ENCODE data around the gene NEUROD2. TPM values are rescaled to one million over a fixed set of nuclear protein-coding genes. Genes with fewer than 3 reads are reported as not detected.

NEUROD2 gene
- total RNA-seq, 1 experiment from 2014 or later, result not detected

DNA sequence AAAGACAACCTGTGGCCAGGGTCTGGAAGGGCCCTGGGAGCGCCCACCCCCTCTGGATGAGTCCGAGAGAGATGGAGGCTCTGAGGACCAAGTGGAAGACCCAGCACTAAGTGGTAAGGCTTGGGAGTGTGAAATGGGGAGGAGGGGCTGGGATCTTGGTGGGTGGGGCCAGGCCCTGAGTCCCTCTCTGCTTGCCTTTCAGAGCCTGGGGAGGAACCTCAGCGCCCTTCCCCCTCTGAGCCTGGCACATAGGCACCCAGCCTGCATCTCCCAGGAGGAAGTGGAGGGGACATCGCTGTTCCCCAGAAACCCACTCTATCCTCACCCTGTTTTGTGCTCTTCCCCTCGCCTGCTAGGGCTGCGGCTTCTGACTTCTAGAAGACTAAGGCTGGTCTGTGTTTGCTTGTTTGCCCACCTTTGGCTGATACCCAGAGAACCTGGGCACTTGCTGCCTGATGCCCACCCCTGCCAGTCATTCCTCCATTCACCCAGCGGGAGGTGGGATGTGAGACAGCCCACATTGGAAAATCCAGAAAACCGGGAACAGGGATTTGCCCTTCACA, 28.0 kb upstream of the NEUROD2 start:
- intact Hi-C loops (cut with micrococcal nuclease), result loop anchor here (5.0 kb wide), 2 partner anchors 52 to 117 kb away; partner anchors contain the start of gene PGAP3
- CTCF ChIA-PET, result interaction anchor here (0.7 to 9.9 kb wide), 7 partner anchors 14 to 98 kb away, joined by 3 to 146 read pairs (median 3); no protein-coding TSS in a partner anchor

DNA sequence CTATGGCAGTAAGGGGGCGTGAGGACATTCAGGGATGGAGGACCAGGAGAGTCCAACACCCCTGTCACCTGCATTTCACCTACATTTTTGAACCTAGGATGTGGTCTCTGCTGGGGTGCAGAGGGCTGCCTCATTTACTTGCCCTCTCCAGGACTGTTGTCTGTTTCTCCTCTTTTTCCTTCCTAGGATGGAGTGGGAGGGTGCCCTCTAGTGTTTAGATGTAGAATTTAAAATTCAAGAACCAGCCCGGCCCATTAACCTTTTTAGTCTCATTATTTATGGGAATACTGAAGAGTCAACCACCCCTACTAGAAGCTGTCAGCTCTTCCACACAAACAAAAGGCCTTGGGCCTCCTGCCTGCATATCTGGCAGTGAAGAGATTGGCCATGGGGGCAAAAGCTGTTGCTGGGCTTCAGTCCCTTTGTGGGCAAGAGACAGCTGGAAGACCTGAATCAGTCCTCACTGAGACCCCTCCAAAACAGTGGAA, 26.7 kb upstream of the NEUROD2 start:
- TF ChIP-seq, protein P1, sequence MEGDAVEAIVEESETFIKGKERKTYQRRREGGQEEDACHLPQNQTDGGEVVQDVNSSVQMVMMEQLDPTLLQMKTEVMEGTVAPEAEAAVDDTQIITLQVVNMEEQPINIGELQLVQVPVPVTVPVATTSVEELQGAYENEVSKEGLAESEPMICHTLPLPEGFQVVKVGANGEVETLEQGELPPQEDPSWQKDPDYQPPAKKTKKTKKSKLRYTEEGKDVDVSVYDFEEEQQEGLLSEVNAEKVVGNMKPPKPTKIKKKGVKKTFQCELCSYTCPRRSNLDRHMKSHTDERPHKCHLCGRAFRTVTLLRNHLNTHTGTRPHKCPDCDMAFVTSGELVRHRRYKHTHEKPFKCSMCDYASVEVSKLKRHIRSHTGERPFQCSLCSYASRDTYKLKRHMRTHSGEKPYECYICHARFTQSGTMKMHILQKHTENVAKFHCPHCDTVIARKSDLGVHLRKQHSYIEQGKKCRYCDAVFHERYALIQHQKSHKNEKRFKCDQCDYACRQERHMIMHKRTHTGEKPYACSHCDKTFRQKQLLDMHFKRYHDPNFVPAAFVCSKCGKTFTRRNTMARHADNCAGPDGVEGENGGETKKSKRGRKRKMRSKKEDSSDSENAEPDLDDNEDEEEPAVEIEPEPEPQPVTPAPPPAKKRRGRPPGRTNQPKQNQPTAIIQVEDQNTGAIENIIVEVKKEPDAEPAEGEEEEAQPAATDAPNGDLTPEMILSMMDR (IDR thresholded peaks at IDR 0.05; ENCODE audit: unreplicated experiment), result peak; percentile 57
- Mint-ChIP-seq H3K27me3 (ENCODE audit: insufficient read depth, unreplicated experiment) (peaks cover 22% of the 10 kb centered on the region), H3K9me3 (ENCODE audit: unreplicated experiment) (no peaks in the 10 kb centered on the region), H3K4me1 (ENCODE audit: insufficient read depth, unreplicated experiment) (peaks cover 20% of the 10 kb centered on the region), H3K27ac (ENCODE audit: low read depth, unreplicated experiment) (no peak overlapping the region), H3K4me3 (ENCODE audit: unreplicated experiment) (no peak overlapping the region), H3K36me3 (ENCODE audit: insufficient read depth, unreplicated experiment) (no peaks in the 10 kb centered on the region)
- BruUV-seq (replicated peaks), result no TSS peak
- peak; percentile 46 for DNase-seq (ENCODE audit: unreplicated experiment)
- intact Hi-C loops (cut with micrococcal nuclease), result no loop called here
- CTCF ChIA-PET, result interaction anchor here (0.6 to 9.9 kb wide), 22 partner anchors 9 to 1826 kb away, joined by 3 to 146 read pairs (median 3); partner anchors contain the start of gene ERBB2
- POLR2A ChIA-PET, result interaction anchor here (0.5 to 1.2 kb wide), 5 partner anchors 8 to 90 kb away, joined by 3 to 4 read pairs (median 3); no protein-coding TSS in a partner anchor

More for the DNA sequence above, 28.0 kb upstream of the NEUROD2 start:
- no peak overlapping the region for H3K27ac Mint-ChIP-seq (ENCODE audit: low read depth, unreplicated experiment)
- POLR2A ChIA-PET, result interaction anchor here (1.0 to 2.4 kb wide), 2 partner anchors 17 to 65 kb away, joined by 4 to 16 read pairs; partner anchors contain the start of gene ERBB2
- H3K4me1 Mint-ChIP-seq (ENCODE audit: insufficient read depth, unreplicated experiment), result peaks cover 20% of the 10 kb centered on the region
- H3K27me3 Mint-ChIP-seq (ENCODE audit: insufficient read depth, unreplicated experiment), result peaks cover 17% of the 10 kb centered on the region
- DNase-seq (ENCODE audit: unreplicated experiment), result no peak
- H3K9me3 Mint-ChIP-seq (ENCODE audit: unreplicated experiment), result no peaks in the 10 kb centered on the region
- no peak overlapping the region for H3K4me3 Mint-ChIP-seq (ENCODE audit: unreplicated experiment)
- TF ChIP-seq, protein P1 (IDR thresholded peaks at IDR 0.05; ENCODE audit: unreplicated experiment), result no peak
- H3K36me3 Mint-ChIP-seq (ENCODE audit: insufficient read depth, unreplicated experiment), result no peaks in the 10 kb centered on the region
- BruUV-seq (replicated peaks), result no TSS peak

DNA sequence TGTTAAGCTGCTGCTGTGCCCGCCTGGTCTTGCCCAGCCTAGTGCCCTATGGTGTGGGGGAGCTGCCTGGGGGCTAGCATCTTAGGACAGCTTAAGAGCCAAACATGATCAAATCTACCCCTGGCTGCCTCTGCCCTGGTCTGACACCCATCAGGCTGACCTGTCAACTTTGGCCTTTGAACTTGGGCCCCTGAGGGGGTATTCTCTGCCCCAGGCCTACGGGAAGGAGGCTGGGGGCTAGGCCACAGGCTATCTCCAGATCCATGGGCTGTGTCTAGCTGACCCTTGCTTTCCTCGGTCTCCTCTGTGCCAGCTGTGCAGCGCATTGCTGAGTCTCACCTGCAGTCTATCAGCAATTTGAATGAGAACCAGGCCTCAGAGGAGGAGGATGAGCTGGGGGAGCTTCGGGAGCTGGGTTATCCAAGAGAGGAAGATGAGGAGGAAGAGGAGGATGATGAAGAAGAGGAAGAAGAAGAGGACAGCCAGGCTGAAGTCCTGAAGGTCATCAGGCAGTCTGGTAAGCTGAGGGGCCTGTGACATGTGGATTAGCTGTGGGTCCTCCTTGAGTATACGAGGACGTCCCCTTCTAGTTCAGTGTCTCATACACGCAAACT, 26.0 kb upstream of the NEUROD2 start:
- Mint-ChIP-seq H3K4me3 (ENCODE audit: unreplicated experiment) (no peak overlapping the region), H3K9me3 (ENCODE audit: unreplicated experiment) (no peaks in the 10 kb centered on the region), H3K4me1 (ENCODE audit: insufficient read depth, unreplicated experiment) (peaks cover 13% of the 10 kb centered on the region), H3K27me3 (ENCODE audit: insufficient read depth, unreplicated experiment) (peaks cover 22% of the 10 kb centered on the region), H3K27ac (ENCODE audit: low read depth, unreplicated experiment) (no peak overlapping the region), H3K36me3 (ENCODE audit: insufficient read depth, unreplicated experiment) (no peaks in the 10 kb centered on the region)
- DNase-seq (ENCODE audit: unreplicated experiment), result no peak
- TF ChIP-seq, protein P1 (IDR thresholded peaks at IDR 0.05; ENCODE audit: unreplicated experiment), result no peak
- ChIA-PET CTCF (interaction anchor here (0.7 to 9.9 kb wide), 11 partner anchors 12 to 133 kb away, joined by 3 to 146 read pairs (median 4); partner anchors contain the start of gene ERBB2), POLR2A (interaction anchor here (0.5 to 1.0 kb wide), 3 partner anchors 8 to 15 kb away, joined by 3 to 4 read pairs (median 3); no protein-coding TSS in a partner anchor)
- intact Hi-C loops (cut with micrococcal nuclease), result no loop called here
- no TSS peak for BruUV-seq (replicated peaks)

Data from MCF 10A (cell line).